Stimulated activated CD8-positive, alpha-beta memory T cell treated with anti-CD3 and anti-CD28 coated beads, Interleukin-7, amount 100 ng/mL, for 4 hours (primary cell): ENCODE data around the gene AOPEP.
A peak's percentile ranks its signal among the peaks of the same experiment; 100 is the strongest.
"Not testable (repeated sequence)": the region's sequence is repeated elsewhere in the genome, so short reads cannot be mapped to it uniquely, and the experiment has no call there.

Experiments used
- DNase-seq, 2 donors: peaks; one replicate each; pipeline ENCODE4 v3.0.0-alpha.2; 2020; ENCODE audit warnings: low read depth in 2 of 2

AOPEP gene

DNA sequence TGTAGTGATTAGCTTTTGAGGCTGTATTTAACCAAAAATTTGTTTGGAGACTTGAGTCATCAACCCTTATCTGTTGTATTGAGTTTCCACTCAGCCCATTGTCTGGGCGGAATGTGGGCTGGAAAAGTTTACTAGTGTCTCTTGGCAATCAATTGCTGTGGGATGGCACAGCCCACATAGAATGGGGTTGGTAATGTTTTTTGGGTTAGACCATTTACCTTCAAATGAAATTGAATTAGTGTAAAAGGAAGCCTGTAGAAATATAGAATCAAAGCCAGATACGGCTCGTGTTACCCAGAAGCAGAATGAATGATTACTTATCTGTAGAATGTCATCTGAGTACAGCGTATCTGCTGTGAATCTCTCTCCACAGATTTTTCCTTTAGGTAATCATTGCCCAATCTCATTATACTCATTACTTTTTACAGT, 142.9 kb downstream of the AOPEP start:
- no peak for DNase-seq

DNA sequence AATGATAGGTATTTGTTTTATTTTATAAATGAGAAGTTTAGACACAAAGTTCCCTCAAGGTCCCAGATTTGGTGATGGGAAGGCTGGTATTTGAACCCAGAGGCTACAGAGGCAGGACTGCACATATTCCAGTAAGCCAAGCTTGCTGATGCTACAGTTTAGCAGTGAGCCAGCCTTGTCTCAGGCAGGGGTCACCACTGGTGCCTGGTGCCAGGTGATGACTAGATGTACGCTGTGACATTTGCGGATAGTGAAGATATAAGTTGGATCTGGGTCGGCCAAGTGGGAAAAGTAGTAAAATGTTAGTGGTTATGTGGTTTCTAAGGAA, 143.9 kb downstream of the AOPEP start:
- no peak for DNase-seq

DNA sequence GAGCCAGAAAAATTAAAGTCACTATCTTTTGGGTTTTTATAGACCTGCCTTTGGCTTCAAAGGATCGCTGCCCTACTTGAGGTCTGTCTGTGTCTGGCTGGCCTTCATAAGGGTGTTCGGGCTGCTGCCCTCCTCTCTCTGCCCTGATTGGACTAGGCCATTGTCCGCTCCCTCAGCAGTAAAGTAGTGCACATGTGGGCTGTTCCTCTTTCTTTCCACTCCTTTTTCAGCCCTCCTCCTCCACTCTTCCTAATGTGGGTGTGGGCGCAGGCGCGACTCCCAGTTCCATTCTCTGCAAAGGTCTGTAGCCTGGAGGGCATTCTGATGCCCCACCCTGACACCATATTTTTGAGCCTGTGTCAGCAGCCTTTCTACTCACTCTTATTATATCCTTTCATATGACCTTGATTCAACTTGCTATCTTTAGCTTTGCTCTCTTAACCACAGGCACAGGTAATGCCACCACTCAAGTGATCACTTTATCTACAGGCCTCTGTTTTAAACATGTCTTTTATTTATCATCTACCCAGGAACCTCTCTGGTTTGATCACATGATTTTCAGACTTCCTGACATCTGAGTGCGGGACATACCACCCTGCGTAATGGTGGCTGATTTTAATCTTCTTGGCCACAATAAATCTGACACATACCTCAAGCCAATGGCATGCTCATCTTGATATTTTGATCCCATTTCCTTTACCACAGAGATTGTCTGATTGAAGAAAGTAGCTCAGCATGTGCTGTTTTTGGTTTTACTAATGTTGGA, 144.5 kb downstream of the AOPEP start:
- DNase-seq, result peak in 1 of 2 donors; percentile 21

DNA sequence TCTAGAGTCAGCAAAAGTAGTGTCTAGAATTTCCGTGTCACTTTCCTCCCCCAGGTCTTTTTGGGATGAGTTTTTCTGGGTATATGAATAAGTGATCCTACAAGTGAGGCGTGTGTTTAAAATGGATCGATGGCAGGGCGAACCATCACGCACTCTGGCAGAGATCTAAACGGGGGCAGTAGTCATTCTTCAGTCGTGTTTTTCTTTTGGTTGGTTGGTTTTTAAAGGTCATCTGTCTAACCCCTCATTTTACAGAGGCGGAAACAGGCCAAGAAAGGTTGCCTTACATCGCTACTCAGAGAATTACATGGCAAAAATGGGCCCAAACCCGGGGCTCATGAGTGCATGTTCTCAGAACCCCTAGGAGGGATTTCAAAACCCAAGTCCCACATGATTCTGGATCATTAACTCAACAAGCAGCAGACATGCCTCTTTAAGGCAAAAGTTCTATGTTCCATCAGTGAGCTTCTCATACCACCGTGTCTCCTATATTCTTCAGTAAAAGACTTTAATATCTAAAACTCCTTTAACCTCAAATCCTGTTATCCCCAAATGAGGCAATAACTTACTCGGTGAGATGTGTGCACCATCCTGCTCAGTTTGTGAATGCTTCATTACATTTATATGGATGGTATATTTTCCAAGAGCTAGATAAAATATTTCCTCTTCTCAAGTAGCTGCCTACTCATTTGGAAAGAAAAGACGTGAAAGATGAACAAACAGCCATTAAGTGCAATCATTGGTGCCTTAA, 145.8 kb downstream of the AOPEP start:
- DNase-seq, result no peak

DNA sequence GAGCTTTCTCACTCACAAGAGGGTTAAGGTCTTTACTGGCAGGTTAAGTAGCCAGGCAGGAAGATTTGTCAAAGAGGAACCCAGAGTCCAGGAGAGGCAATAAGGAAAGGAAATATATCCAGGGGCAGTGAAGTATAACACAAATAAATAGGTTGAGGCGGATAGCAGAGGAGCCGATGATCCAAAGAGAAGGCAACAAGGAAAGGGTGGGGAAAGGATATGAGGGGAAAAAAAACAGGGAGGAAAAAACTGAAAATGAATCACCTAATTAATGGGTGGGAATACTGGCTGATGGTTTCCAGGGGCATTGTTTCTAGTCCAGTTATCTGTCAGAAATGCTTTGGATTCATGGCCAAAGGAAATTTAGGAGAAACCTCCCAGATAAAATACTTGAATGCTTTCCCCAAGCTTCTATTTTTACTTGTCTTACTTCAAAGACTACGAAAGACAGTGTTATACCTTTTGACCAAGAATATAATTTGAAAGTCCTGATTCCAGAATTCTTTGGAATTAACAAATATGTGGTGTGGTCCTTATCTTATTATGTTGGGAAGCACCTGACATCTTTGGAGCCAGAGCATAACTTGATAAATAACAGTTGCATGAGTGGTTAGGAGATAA, 146.5 kb downstream of the AOPEP start:
- no peak for DNase-seq

DNA sequence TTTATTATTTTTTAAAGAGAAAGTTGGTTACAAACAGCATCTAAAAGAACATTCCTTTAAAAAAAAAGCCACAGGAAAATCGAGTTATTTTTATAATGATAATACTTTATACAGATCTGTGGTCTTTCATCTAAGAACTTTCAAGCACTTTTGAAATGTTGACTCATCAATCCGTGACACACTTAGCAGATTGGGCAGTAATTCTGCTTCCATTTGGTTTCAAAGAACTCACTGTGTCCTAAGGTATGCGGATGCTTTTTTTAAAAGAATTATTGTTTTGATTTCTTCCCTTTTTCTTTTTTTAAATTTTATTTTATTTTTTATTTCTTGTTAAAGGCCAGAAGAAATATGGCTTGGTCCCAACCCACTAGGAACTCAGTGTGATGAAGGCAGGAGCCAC, 147.8 kb downstream of the AOPEP start:
- no peak for DNase-seq

DNA sequence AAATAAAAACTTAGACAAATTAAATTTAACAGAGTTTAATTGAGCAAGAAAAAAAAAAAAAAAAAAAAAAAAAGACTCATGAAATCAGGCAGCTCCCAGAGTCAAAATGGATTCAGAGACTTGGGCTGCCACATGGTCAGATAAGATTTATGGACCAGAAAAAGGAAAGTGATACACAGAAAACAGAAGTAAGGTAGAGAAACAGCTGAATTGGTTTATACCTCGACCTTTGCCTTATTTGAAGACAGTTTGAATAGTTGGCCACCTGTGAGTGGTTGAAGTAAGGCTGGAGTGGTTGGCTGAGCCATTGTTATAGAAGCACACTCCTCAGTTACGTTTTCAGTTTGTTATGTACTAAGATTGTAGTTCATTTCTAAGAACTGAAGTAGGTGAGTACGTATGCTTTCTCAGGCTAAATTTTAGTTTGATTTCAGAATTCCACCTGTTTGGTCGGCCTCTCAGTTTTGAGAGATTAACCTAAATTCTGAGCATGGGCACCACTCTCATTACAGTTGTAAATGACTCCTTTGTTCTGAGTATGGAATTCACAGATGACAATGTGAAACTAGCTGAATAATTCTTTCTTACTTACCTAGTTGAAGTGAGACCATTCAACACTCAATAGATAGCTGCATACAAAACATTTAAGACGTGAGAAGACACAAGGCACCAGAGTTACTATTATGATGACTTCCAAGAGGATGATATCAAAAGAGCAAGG, 149.0 kb downstream of the AOPEP start:
- DNase-seq, result no peak

DNA sequence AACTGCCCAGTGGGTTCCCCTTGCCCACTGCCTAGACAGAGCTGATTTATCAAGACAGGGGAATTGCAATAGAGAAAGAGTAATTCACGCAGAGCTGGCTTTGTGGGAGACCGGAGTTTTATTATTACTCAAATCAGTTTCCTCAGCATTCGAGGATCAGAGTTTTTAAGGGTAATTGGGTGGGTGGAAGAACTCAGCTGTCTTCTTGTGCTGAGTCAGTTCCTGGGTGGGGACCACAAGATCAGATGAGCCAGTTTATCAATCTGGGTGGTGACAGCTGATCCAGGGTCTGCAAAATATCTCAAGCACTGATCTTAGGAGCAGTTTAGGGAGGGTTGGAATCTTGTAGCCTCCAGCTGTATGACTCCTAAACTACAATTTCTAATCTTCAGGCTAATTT, 152.3 kb downstream of the AOPEP start:
- not testable (repeated sequence) for DNase-seq

DNA sequence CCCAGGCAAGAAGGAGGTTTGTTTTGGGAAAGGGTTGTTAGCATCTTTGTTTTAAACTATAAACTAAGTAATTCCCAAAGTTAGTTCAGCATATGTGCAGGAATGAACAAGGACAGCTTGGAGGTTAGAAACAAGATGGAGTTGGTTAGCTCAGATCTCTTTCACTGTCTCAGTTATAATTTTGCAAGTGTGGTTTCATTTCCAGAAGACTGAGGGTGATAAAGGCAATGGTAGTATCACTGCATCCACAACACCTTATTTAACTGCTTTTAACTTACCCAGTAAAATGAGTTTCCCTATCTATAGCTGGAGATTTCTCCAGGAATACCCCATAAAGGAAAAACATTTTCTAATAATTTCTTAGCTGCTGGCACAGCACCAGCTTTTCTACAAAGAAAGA, 152.7 kb downstream of the AOPEP start:
- DNase-seq, result no peak

DNA sequence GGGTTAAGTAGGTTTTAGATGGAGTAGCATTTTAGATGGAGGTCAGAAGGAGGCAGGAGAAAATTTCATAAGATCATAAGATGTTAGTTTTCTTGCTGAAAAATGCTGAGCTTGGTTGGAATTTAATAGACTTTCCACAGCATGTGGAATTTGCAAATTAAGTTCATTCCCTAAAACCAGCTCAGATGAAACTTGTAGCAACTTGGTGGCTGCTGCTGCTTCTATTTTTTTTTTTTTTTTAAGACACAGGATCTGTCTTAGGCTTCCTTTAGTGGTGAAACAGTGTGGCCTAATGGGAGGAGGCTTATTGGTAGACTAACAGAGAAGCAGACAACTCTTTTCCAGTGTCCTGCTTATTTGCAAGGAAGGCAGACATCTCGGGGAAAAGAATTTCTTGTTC, 154.5 kb downstream of the AOPEP start:
- DNase-seq, result no peak

DNA sequence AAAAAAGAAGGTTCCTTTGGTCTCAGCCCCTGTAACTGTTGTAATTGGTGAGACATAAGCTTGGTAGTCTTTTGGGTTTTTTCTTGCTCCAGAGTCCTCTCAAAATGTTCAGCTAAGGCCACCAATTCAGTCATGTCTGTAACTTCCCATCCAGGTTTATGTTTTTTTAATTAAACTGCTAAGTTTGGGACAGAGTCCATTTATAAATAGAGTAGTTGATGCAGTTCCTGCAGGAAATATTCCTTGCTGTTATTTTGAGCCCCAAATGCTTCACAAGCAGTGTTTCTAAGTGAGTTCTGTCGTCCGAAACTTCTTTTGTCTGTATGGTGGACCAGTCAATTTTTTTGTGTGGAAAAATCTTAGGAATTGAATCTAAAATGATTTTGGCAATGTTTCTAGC, 155.0 kb downstream of the AOPEP start:
- DNase-seq, result no peak

DNA sequence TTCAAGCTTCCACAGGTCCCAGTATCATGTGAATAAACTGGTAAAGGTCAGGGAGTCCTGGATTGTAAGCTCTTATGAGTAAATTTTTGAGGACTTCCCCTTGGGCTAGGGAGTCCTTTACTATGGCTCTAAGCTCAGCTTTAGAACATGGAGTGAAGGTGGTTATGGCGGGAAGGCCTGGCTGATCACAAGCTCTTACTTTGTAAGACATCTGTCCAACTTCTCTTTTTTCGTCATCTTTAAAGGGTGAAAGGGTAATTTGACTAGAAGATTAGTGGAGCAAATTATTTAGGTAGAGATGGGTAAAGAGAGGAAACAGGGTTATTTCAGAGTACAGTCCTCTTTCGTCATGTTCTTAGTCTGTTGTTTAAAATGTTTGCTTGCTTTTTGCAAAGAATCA, 155.4 kb downstream of the AOPEP start:
- no peak for DNase-seq

DNA sequence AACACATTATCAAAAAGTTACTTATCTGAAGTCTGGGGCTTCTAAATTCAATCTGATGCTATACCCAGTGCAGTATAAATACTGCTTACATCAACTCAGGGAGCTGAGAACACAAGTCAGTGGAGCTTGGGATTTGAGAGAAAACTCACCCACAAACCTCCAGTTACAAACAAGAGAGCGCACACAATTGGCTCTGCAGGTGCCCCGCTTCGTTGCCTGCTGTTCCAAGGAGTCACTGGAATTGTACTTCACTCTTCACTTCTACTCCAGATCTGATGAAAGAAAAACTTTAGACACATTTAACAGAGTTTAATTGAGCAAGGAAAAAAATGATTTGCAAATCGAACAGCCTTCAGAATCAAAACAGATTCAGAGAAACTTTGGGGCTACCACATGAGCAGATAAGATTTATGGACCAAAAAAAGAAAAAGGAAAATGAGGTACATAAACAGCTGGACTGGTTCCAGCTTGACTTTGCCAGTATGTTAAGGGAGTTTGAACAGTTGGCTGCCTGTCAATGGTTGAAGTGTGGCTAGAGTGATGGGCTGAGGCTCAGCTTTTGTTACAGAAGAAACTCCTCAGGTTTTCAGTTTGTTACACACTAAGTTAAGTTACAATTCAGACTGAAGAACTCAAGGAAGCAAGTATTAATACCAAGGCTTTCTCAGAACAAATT, 156.6 kb downstream of the AOPEP start:
- no peak for DNase-seq

DNA sequence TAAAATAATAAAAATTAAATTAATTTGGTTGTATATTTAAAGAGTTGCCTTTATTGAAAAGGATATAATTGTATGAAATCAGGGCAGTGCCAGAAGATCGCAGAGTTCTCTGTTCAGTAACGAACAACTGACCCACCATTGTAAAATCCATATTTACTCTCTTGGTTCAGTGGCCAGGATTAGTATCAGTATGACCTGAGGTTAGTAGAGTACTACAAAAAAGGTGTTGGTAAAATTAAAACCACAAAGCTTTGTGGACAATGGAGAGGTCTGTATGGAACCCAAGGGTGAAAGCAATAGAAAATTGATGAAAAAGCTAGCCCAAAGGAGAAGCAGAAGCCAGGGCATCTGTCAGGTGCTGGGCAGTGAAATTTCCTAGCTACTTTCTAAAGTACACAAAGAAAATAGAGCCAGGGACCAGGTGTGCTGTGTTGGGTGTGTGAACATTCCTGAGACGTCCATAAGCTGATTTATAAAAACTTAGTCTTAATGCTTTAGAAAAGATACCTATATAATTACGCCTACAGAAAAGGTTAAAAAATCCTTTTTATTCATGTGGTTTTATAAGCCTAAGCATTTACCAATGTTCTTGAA, 159.5 kb downstream of the AOPEP start:
- no peak for DNase-seq

DNA sequence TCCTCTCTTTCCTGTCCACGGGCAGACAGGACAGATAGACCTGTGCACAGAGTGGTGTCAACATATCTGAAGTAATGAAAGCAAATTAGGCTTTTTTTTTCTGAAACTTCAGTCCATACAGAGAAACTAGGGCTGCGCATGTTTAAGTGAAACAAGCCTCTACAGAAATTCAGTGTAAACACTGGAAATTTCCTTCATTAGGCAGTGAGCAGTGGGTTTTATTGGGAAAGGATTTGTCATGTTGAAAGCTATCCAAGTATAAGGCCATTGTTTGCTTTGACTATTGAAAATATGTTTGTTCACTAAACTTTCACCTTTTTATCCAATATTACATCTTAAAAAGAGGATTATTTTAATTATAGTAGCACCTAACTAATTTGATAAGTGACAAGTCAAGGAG, 161.2 kb downstream of the AOPEP start:
- no peak for DNase-seq

DNA sequence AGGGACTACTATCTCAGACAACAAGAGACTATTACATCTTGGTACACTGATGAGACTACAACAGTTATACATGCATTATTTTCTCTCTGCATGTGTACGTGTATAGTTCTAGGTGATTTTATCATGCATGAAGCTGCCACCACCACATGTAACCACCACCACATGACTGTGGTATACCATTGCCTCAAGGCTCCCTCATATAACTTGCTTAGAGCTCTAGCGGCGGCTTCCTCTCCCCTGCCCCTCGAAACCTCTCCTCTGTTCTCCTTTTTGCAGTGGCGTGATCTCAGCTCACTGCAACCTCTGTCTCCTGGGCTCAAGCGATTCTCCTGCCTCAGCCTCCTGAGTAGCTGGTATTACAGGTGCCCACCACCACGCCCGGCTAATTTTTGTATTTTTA, 162.3 kb downstream of the AOPEP start:
- DNase-seq, result no peak

DNA sequence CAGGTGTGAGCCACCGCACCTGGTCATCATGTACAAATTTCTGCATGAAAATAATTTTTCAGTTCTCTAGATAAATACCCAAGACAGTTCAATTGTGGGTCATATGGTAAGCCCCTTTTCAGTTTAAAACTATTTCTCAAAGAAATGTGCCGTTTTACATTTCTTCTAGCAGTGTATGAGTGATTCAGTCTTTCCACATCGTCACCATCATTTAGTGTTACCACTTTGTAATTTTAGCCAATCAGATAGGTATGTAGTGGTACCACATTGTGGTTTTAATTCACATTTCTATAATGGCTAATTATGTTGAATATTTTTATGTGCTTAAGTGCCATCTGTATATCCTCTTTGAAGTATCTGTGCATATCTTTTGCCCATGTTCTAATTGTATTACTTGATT, 163.1 kb downstream of the AOPEP start:
- DNase-seq, result no peak

DNA sequence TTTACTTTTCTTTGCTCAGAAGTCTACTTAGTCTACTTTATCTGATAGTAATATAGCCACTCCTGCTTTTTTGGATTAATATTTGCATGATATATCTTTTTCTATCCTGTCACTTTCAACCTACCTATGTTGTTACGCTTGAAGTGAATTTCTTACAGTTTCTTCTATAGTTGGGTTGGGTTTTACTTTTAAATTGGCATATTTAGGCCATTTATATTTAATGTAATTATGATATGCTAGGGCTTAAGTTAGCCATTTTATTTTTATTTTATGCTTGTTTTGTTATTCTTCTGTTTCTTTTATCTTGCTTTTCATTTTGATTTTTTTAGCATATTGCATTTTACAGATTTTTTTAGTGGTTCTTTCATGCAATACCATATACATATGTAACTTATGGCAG, 164.7 kb downstream of the AOPEP start:
- DNase-seq, result no peak

DNA sequence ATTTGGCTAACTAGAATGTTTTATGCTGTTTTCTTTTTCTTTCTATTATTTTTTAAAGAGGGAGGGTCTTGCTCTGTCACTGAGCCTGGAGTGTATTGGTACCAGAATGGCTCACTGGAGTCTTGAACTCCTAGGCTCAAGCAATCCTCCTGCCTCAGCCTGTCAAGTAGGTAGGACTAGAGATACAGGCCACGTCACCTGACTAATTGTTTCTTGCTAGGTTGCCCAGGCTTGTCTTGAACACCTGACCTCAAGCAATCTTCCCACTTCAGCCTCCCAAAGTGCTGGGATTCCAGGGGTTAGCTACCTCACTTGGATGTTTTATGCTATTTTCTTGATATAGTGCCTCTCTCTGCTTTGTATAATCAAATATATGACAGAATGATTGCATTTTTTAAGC, 166.2 kb downstream of the AOPEP start:
- no peak for DNase-seq

DNA sequence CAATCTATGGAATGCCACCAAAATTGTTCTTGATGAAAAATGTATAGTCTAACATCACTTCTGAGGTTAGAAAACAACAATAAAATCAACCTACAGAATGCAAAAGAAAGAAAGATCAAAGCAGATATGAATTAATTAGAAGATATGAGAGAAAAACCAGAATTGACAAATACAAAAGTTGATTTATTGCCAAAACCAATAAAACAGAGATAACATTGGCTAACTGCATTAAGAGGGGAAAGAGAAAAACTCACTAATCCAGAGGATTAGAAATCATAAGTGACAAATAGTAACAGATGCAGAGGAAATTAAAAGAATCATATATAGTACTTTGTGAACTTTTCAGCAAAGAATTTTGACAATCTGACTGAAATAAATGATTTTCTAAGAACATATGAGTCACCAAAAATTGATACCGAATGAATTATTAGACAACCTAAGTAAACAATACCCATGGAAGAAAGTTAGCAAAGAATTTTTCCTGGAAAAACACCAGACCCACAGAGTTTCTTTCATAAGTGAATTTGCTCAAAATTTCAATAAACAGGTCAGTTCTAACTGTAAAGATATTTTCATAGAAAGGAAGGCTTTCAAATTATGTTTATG, 167.7 kb downstream of the AOPEP start:
- no peak for DNase-seq

DNA sequence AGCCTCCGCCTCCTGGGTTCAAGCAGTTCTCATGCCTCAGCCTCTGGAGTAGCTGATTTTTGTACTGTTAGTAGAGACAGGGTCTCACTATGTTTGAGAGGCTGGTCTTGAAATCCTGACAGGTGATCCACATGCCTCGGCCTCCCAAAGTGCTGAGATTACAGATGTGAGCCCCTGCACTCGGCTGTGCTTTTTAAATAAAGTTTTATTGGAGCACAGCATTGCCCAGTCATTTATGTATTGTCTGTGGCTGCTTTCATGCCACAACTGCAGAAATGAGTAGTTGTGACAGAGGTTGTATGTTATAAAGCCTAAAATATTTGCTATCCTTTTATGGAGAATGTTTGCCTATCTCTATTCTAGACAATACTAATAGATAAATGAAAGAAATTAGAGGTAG, 169.2 kb downstream of the AOPEP start:
- DNase-seq, result no peak
